Neural cell (in vitro differentiated cells): ENCODE data around the gene SEPTIN5. TPM values are rescaled to one million over a fixed set of nuclear protein-coding genes. Genes with fewer than 3 reads are reported as not detected.

Source experiments
- H2AFZ ChIP-seq: fragments of 200-600, 300-800 bp; sonication (generic), shearing (Covaris generic); 2 replicates; pipeline ENCODE4 v1.6.0; 2014; ENCODE audit warnings: low read depth, mild to moderate bottlenecking, antibody characterized with exemption, low read length, moderate library complexity
- H3F3A ChIP-seq: fragments of 200-600 bp; shearing (Covaris generic); 2 replicates; pipeline ENCODE4 v1.6.1; 2016; ENCODE audit warnings: mild to moderate bottlenecking, moderate library complexity, mixed read lengths, antibody characterized with exemption, low read length; ENCODE audit not compliant: insufficient read depth, poor library complexity, severe bottlenecking
- H3K27ac ChIP-seq: fragments of 200-600, 300-800 bp; sonication (generic), shearing (Covaris generic); 2 replicates; pipeline ENCODE4 v1.5.1; 2014; ENCODE audit warnings: mild to moderate bottlenecking, low read length, moderate library complexity
- H3K27me3 ChIP-seq: fragments of 300-800, 200-600 bp; sonication (generic), shearing (Covaris generic); 2 replicates; pipeline ENCODE4 v1.6.0; 2014; ENCODE audit warnings: mild to moderate bottlenecking, low read depth, low read length, moderate library complexity; ENCODE audit not compliant: insufficient read depth
- H3K36me3 ChIP-seq: fragments of 300-800, 200-600 bp; sonication (generic), shearing (Covaris generic); 2 replicates; pipeline ENCODE4 v1.5.1; 2014; ENCODE audit warnings: mild to moderate bottlenecking, antibody characterized with exemption, low read length, moderate library complexity; ENCODE audit not compliant: insufficient read depth
- H3K4me2 ChIP-seq: fragments of 300-800, 200-600 bp; sonication (generic), shearing (Covaris generic); 2 replicates; pipeline ENCODE4 v1.6.0; 2014; ENCODE audit warnings: mild to moderate bottlenecking, low read length
- H3K4me3 ChIP-seq: fragments of 300-800, 200-600 bp; sonication (generic), shearing (Covaris generic); 2 replicates; pipeline ENCODE4 v1.5.1; 2014; ENCODE audit warnings: mild to moderate bottlenecking, low read length, moderate library complexity
- H3K79me2 ChIP-seq: fragments of 200-600 bp; shearing (Covaris generic); replicated peaks from 2 replicates; pipeline ENCODE4 v1.6.0; 2014; ENCODE audit warnings: mild to moderate bottlenecking, low read length, moderate library complexity; ENCODE audit not compliant: insufficient read depth
- H3K9ac ChIP-seq: fragments of 300-800, 200-600 bp; sonication (generic), shearing (Covaris generic); 2 replicates; pipeline ENCODE4 v1.6.1; 2016; ENCODE audit warnings: mild to moderate bottlenecking, low read length, mixed read lengths
- H3K9me2 ChIP-seq: fragments of 200-600 bp; shearing (Covaris generic); 2 replicates; pipeline ENCODE4 v1.6.1; 2016; ENCODE audit warnings: mild to moderate bottlenecking, low read length, mixed read lengths; ENCODE audit not compliant: insufficient read depth
- H3K9me3 ChIP-seq: fragments of 200-600, 300-800 bp; sonication (generic), shearing (Covaris generic); 2 replicates; pipeline ENCODE4 v1.6.1; 2016; ENCODE audit warnings: mild to moderate bottlenecking, mixed run types, low read length, moderate library complexity, mixed read lengths
- H4K20me1 ChIP-seq: fragments of 200-600 bp; shearing (Covaris generic); 2 replicates; pipeline ENCODE4 v1.6.1; 2016; ENCODE audit warnings: mild to moderate bottlenecking, mixed run types; ENCODE audit not compliant: insufficient read depth
- EP300 ChIP-seq: fragments of 450-650 bp; conservative IDR thresholded peaks from 2 replicates; pipeline ENCODE4 v1.6.1; 2014; ENCODE audit warnings: antibody characterized with exemption, mild to moderate bottlenecking, moderate library complexity; ENCODE audit not compliant: poor library complexity, severe bottlenecking
- EZH2 ChIP-seq: fragments of 200-600, 300-800 bp; shearing (Covaris generic), sonication (generic); IDR thresholded peaks from 2 replicates; pipeline ENCODE4 v1.6.1; 2014; ENCODE audit warnings: antibody characterized with exemption, low read length, borderline replicate concordance, mild to moderate bottlenecking; ENCODE audit not compliant: insufficient read depth, poor library complexity, severe bottlenecking
- MXI1 ChIP-seq: fragments of 450-650 bp; conservative IDR thresholded peaks from 2 replicates; pipeline ENCODE4 v1.6.1; 2014; ENCODE audit warnings: antibody characterized with exemption, mild to moderate bottlenecking; ENCODE audit not compliant: poor library complexity, severe bottlenecking
- POLR2AphosphoS5 ChIP-seq: IDR thresholded peaks from 2 replicates; pipeline ENCODE4 v1.6.1; 2012
- RAD21 ChIP-seq: fragments of 450-650 bp; conservative IDR thresholded peaks from 2 replicates; pipeline ENCODE4 v1.6.1; 2014; ENCODE audit warnings: antibody characterized with exemption, mild to moderate bottlenecking, moderate library complexity
- SMC3 ChIP-seq: fragments of 450-650 bp; conservative IDR thresholded peaks from 2 replicates; pipeline ENCODE4 v1.6.1; 2014; ENCODE audit warnings: antibody characterized with exemption, mild to moderate bottlenecking, moderate library complexity; ENCODE audit not compliant: poor library complexity
- TAF1 ChIP-seq: IDR thresholded peaks from 2 replicates; pipeline ENCODE4 v1.6.1; 2012; ENCODE audit warnings: low read depth
- polyA plus RNA-seq: library from polyadenylated mRNA; depleted of rRNA; stranded (reverse); fragments of >200 nt; gene quantifications from 2 replicates; pipeline ENCODE4 v1.2.3, GENCODE V29; 2014
- TF ChIP-seq, protein P1 (sequence below): IDR thresholded peaks from 2 replicates; pipeline ENCODE4 v1.6.1; 2012; ENCODE audit warnings: borderline replicate concordance
- TF ChIP-seq, protein P2 (sequence below): fragments of 450-650 bp; IDR thresholded peaks from 2 replicates; pipeline ENCODE4 v1.5.1; 2014; ENCODE audit warnings: antibody characterized with exemption, mild to moderate bottlenecking, moderate library complexity; ENCODE audit not compliant: poor library complexity, severe bottlenecking

SEPTIN5 gene
- polyA plus RNA-seq, 1 donor from 2014 or later = 166 TPM

DNA sequence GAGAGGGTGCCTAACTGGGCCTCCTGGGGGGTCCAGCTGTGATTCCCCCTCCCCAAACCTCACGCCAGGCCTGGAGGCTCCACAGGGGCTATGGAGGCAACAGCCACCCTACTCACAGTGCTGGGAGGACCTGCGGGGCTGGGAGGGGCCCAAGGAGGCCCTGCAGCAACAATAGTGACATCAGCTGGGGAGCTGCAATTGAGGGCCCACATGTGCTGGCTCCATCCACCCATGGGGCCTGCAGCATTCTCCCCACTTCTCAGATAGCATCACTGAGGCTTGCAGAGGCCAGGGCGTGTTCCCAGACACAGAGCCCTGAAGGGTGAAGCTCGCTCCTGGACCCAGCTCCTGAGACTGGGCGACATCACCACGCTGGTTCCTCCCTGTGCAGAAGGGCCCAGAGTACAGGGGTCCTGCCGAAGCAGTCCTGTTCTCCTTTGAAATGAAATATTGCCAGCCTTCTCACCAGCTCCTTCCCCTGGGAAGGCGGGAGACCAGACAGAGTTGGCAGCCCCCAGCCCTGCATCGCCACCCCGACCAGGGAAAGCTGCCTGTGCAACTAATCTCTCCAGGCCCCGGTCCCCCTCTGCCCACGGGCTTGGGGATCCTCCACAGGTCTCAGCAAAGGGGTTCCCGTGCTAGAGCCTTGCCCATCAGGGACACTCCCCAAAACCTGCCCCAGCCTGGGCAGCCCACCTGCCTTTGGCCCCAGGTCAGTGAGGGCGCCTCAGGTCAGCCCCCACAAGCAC lies 37.4 kb downstream of the SEPTIN5 start:
- Histone ChIP-seq H3F3A (no peaks in the 10 kb centered on the region), H3K79me2 (no peaks in the 10 kb centered on the region), H3K4me2 (no peak overlapping the region), H4K20me1 (no peaks in the 10 kb centered on the region), H3K4me3 (no peak overlapping the region), H2AFZ (no peak overlapping the region), H3K27ac (no peak overlapping the region), H3K9ac (no peak overlapping the region), H3K9me2 (no peaks in the 10 kb centered on the region), H3K27me3 (peaks cover 52% of the 10 kb centered on the region), H3K36me3 (no peaks in the 10 kb centered on the region), H3K9me3 (no peaks in the 10 kb centered on the region)
- no peak for TF ChIP-seq MXI1
- TF ChIP-seq, protein P1, sequence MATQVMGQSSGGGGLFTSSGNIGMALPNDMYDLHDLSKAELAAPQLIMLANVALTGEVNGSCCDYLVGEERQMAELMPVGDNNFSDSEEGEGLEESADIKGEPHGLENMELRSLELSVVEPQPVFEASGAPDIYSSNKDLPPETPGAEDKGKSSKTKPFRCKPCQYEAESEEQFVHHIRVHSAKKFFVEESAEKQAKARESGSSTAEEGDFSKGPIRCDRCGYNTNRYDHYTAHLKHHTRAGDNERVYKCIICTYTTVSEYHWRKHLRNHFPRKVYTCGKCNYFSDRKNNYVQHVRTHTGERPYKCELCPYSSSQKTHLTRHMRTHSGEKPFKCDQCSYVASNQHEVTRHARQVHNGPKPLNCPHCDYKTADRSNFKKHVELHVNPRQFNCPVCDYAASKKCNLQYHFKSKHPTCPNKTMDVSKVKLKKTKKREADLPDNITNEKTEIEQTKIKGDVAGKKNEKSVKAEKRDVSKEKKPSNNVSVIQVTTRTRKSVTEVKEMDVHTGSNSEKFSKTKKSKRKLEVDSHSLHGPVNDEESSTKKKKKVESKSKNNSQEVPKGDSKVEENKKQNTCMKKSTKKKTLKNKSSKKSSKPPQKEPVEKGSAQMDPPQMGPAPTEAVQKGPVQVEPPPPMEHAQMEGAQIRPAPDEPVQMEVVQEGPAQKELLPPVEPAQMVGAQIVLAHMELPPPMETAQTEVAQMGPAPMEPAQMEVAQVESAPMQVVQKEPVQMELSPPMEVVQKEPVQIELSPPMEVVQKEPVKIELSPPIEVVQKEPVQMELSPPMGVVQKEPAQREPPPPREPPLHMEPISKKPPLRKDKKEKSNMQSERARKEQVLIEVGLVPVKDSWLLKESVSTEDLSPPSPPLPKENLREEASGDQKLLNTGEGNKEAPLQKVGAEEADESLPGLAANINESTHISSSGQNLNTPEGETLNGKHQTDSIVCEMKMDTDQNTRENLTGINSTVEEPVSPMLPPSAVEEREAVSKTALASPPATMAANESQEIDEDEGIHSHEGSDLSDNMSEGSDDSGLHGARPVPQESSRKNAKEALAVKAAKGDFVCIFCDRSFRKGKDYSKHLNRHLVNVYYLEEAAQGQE = no peak

DNA sequence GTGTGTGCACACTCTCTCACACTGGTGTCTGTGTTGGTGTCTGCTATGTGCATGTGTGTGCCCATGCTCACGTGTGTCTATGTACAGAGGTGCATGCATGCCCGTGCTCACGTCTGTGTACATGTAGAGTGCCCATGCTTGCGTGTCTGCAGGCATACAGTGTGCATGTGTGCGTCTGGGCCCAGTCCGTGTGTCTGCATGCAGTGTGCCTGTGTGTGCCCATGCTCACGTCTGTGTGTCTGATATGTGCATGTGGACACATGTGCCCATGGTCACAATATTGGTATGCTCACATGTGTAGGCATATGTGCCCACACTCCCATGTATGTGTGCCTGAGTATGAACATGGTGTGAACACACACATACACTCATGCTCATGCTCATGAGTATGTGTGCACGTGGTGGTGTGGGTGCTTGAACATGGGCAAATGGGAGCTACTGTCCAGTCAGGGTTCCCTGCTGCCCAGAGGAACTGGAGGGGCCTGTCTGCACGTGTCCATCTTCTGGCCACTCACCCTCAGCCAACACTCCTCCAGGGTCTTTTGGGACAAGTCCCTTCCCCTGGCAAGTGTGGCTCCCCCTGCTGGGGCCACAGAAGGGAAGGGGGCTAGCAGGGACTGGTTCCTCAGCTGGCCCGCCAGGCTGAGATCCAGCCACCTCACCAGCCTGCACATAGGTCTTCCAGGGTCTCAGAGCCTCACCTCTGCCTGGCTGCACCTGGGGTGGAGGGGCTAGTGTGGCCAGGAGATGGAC lies 39.0 kb downstream of the SEPTIN5 start:
- Histone ChIP-seq H2AFZ (no peak overlapping the region), H3K27ac (no peak overlapping the region), H3K79me2 (no peaks in the 10 kb centered on the region), H3F3A (no peaks in the 10 kb centered on the region), H3K36me3 (no peaks in the 10 kb centered on the region), H3K27me3 (peaks cover 68% of the 10 kb centered on the region), H4K20me1 (no peaks in the 10 kb centered on the region), H3K4me3 (no peak overlapping the region), H3K4me2 (no peak overlapping the region), H3K9ac (no peak overlapping the region), H3K9me3 (no peaks in the 10 kb centered on the region), H3K9me2 (no peaks in the 10 kb centered on the region)
- TF ChIP-seq, protein P2, sequence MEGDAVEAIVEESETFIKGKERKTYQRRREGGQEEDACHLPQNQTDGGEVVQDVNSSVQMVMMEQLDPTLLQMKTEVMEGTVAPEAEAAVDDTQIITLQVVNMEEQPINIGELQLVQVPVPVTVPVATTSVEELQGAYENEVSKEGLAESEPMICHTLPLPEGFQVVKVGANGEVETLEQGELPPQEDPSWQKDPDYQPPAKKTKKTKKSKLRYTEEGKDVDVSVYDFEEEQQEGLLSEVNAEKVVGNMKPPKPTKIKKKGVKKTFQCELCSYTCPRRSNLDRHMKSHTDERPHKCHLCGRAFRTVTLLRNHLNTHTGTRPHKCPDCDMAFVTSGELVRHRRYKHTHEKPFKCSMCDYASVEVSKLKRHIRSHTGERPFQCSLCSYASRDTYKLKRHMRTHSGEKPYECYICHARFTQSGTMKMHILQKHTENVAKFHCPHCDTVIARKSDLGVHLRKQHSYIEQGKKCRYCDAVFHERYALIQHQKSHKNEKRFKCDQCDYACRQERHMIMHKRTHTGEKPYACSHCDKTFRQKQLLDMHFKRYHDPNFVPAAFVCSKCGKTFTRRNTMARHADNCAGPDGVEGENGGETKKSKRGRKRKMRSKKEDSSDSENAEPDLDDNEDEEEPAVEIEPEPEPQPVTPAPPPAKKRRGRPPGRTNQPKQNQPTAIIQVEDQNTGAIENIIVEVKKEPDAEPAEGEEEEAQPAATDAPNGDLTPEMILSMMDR = no peak
- TF ChIP-seq POLR2AphosphoS5 = no peak
- no peak for TF ChIP-seq EZH2
- no peak for TF ChIP-seq MXI1
- no peak for TF ChIP-seq SMC3
- TF ChIP-seq, protein P1 = no peak
- no peak for TF ChIP-seq TAF1
- no peak for TF ChIP-seq EP300
- TF ChIP-seq RAD21 = no peak
